Nephron (organoid): ENCODE results near the gene PLA2G4F.

Experiments
- H3K27ac Mint-ChIP-seq, 3 experiments: 2 replicates each; pipeline ENCODE4 v1.8.0; 2020; ENCODE audit warnings: mixed read lengths in 3 of 3, mild to moderate bottlenecking in 2 of 3, moderate library complexity in 1 of 3
- H3K27me3 Mint-ChIP-seq: 2 replicates; pipeline ENCODE4 v1.8.0; 2021; ENCODE audit warnings: low read depth, mild to moderate bottlenecking, moderate library complexity, mixed read lengths
- H3K36me3 Mint-ChIP-seq: 2 replicates; pipeline ENCODE4 v1.8.0; 2020; ENCODE audit warnings: low read depth, mixed read lengths
- H3K4me1 Mint-ChIP-seq: 2 replicates; pipeline ENCODE4 v1.8.0; 2020; ENCODE audit warnings: mixed read lengths
- H3K4me3 Mint-ChIP-seq, 3 experiments: 2 replicates each; pipeline ENCODE4 v1.8.0; 2020; ENCODE audit warnings: mild to moderate bottlenecking in 3 of 3, mixed read lengths in 3 of 3, moderate library complexity in 2 of 3
- H3K9me3 Mint-ChIP-seq: 2 replicates; pipeline ENCODE4 v1.8.0; 2020; ENCODE audit warnings: mixed read lengths
- CTCF ChIP-seq, 3 experiments: fragments of 200-600 bp; sonication (generic); IDR thresholded peaks; one replicate each; pipeline ENCODE4 v1.5.0; 2021; ENCODE audit warnings: antibody characterized with exemption in 3 of 3; ENCODE audit not compliant: unreplicated experiment in 3 of 3

PLA2G4F gene

GRCh38 chr15:42134617-42135245, 21.7 kb downstream of the PLA2G4F start:
- no peak overlapping the region for H3K27ac Mint-ChIP-seq
- H3K27me3 Mint-ChIP-seq: peaks cover 31% of the 10 kb centered on the region
- H3K9me3 Mint-ChIP-seq: peaks cover 2% of the 10 kb centered on the region
- no peak overlapping the region for H3K4me3 Mint-ChIP-seq
- no peaks in the 10 kb centered on the region for H3K4me1 Mint-ChIP-seq
- no peak for TF ChIP-seq CTCF (IDR thresholded peaks at IDR 0.05; ENCODE audit: unreplicated experiment in 3 of 3)
- H3K36me3 Mint-ChIP-seq: no peaks in the 10 kb centered on the region

GRCh38 chr15:42133886-42134502, 22.4 kb downstream of the PLA2G4F start:
- no peaks in the 10 kb centered on the region for H3K4me1 Mint-ChIP-seq
- H3K9me3 Mint-ChIP-seq: no peaks in the 10 kb centered on the region
- H3K36me3 Mint-ChIP-seq: no peaks in the 10 kb centered on the region
- H3K27ac Mint-ChIP-seq: no peak overlapping the region
- H3K4me3 Mint-ChIP-seq: no peak overlapping the region
- TF ChIP-seq CTCF (IDR thresholded peaks at IDR 0.05; ENCODE audit: unreplicated experiment in 3 of 3): peak in 1 of 3 experiments; percentile 18
- H3K27me3 Mint-ChIP-seq: peaks cover 28% of the 10 kb centered on the region

GRCh38 chr15:42133356-42133755, 23.1 kb downstream of the PLA2G4F start:
- Mint-ChIP-seq H3K4me3 (no peak overlapping the region), H3K27ac (no peak overlapping the region), H3K36me3 (no peaks in the 10 kb centered on the region), H3K27me3 (peaks cover 27% of the 10 kb centered on the region), H3K4me1 (no peaks in the 10 kb centered on the region), H3K9me3 (no peaks in the 10 kb centered on the region)
- no peak for TF ChIP-seq CTCF (IDR thresholded peaks at IDR 0.05; ENCODE audit: unreplicated experiment in 3 of 3)

- no peak overlapping the region for H3K4me3 Mint-ChIP-seq
- no peaks in the 10 kb centered on the region for H3K9me3 Mint-ChIP-seq
- no peaks in the 10 kb centered on the region for H3K36me3 Mint-ChIP-seq
- H3K27ac Mint-ChIP-seq: no peak overlapping the region
- TF ChIP-seq CTCF (IDR thresholded peaks at IDR 0.05; ENCODE audit: unreplicated experiment in 3 of 3): no peak
- H3K27me3 Mint-ChIP-seq: peaks cover 26% of the 10 kb centered on the region
- no peaks in the 10 kb centered on the region for H3K4me1 Mint-ChIP-seq
Observed at GRCh38 chr15:42131826-42132806, 24.3 kb downstream of the PLA2G4F start.

GRCh38 chr15:42131006-42131405, 25.4 kb downstream of the PLA2G4F start:
- no peak overlapping the region for H3K27ac Mint-ChIP-seq
- H3K4me1 Mint-ChIP-seq: no peaks in the 10 kb centered on the region
- no peaks in the 10 kb centered on the region for H3K36me3 Mint-ChIP-seq
- H3K9me3 Mint-ChIP-seq: no peaks in the 10 kb centered on the region
- H3K4me3 Mint-ChIP-seq: no peak overlapping the region
- no peak for TF ChIP-seq CTCF (IDR thresholded peaks at IDR 0.05; ENCODE audit: unreplicated experiment in 3 of 3)
- peaks cover 24% of the 10 kb centered on the region for H3K27me3 Mint-ChIP-seq
